Lower leg skin (tissue), 4 donors: ENCODE results near the gene ARID1B. TPM values are rescaled to one million over a fixed set of nuclear protein-coding genes. Genes with fewer than 3 reads are reported as not detected.

Experiments used
- DNase-seq, 2 donors: peaks; one replicate each; pipeline ENCODE4 v3.0.0-alpha.2; 2019; ENCODE audit warnings: low spot score in 2 of 2
- H3K4me3 ChIP-seq: fragments of 200-600 bp; sonication (generic); 2 replicates; pipeline ENCODE4 v1.5.1; 2017; ENCODE audit warnings: mild to moderate bottlenecking, low read depth; ENCODE audit not compliant: poor library complexity, severe bottlenecking
- CTCF ChIP-seq, 3 donors: fragments of 450-650 bp; IDR thresholded peaks; one replicate each; pipeline ENCODE4 v1.5.1; 2016; ENCODE audit warnings: antibody characterized with exemption in 3 of 3, mild to moderate bottlenecking in 3 of 3, moderate library complexity in 2 of 3
- POLR2A ChIP-seq, 2 donors: fragments of 450-650 bp; IDR thresholded peaks; one replicate each; pipeline ENCODE4 v1.6.1; 2016 to 2017; ENCODE audit warnings: antibody characterized with exemption in 2 of 2, mild to moderate bottlenecking in 1 of 2, moderate library complexity in 1 of 2
- WGBS, 2 donors: methylation state at CpG; one replicate each; pipeline ENCODE4 v1.1.5; 2018; 5-methylcytosine and 5-hydroxymethylcytosine counted together
- intact Hi-C: fragments of 100-400 bp; cut with DNase I; formaldehyde crosslinking; loops from one replicate; pipeline ENCODE4 v1.15.0; 2023; ENCODE audit warnings: low total_unique reads
- total RNA-seq, 4 donors: library from RNA; depleted of rRNA; stranded (reverse); fragments of >200 nt; gene quantifications; one replicate each; pipeline ENCODE4 v1.1.0, GENCODE V29; 2016

ARID1B gene
- total RNA-seq, 4 donors from 2014 or later = 87.3 to 132 (median 102) TPM

- H3K4me3 ChIP-seq = no peak overlapping the region
- DNase-seq = no peak
- intact Hi-C loops = no loop called here
- WGBS, 2 donors = 81 to 95% methylated on average over 2 of the region's 2 CpGs
- TF ChIP-seq POLR2A (IDR thresholded peaks at IDR 0.05) = no peak
- TF ChIP-seq CTCF (IDR thresholded peaks at IDR 0.05) = no peak
These were observed 193.5 kb downstream of the ARID1B start for GRCh38 chr6:156970595-156971112.

GRCh38 chr6:156971153-156971885 is 194.1 kb downstream of the ARID1B start:
- TF ChIP-seq CTCF (IDR thresholded peaks at IDR 0.05) = no peak
- no peak for TF ChIP-seq POLR2A (IDR thresholded peaks at IDR 0.05)
- no peak overlapping the region for H3K4me3 ChIP-seq
- DNase-seq = no peak
- 62 to 69% methylated on average over 7 of the region's 7 CpGs for WGBS, 2 donors
- intact Hi-C loops = no loop called here

- intact Hi-C loops = no loop called here
- no peak for DNase-seq
- WGBS, 2 donors = 81 to 89% methylated on average over 3 of the region's 3 CpGs
- TF ChIP-seq POLR2A (IDR thresholded peaks at IDR 0.05) (no peak), CTCF (IDR thresholded peaks at IDR 0.05) (no peak)
- H3K4me3 ChIP-seq = no peak overlapping the region
These were observed 195.0 kb downstream of the ARID1B start for GRCh38 chr6:156972145-156972544.

GRCh38 chr6:156974830-156975261 is 197.7 kb downstream of the ARID1B start:
- no peak for DNase-seq
- TF ChIP-seq CTCF (IDR thresholded peaks at IDR 0.05) (no peak), POLR2A (IDR thresholded peaks at IDR 0.05) (no peak)
- intact Hi-C loops = loop anchor here (1.0 kb wide), 1 partner anchor 20 kb away; no protein-coding TSS in a partner anchor
- H3K4me3 ChIP-seq = no peak overlapping the region
- WGBS, 2 donors = 93 to 96% methylated on average over 2 of the region's 2 CpGs

- H3K4me3 ChIP-seq = no peak overlapping the region
- intact Hi-C loops = no loop called here
- no peak for DNase-seq
- TF ChIP-seq POLR2A (IDR thresholded peaks at IDR 0.05) (no peak), CTCF (IDR thresholded peaks at IDR 0.05) (no peak)
- WGBS, 2 donors = 94% methylated on average over 4 of the region's 4 CpGs
These were observed 198.2 kb downstream of the ARID1B start for GRCh38 chr6:156975414-156975813.
